ENCODE data around the gene GARIN5B. TPM values are rescaled to one million over a fixed set of nuclear protein-coding genes. Genes with fewer than 3 reads are reported as not detected.

GARIN5B gene
- total and polyA plus RNA-seq, 2 of the 13 experiments (the other 11 are each of a cell fraction or from before 2014, with no cell fraction given), result not detected

- ATAC-seq (no peak), FAIRE-seq (no peak), DNase-seq (ENCODE audit: low spot score) (no peak)
- CTCF ChIA-PET (ENCODE audit: low intra/inter-chr PET ratio, low total read pairs), result no interaction called here
- Histone ChIP-seq H4K20me1 (ENCODE audit: insufficient read depth, low read length) (peaks cover 3% of the 10 kb centered on the region; the same call in 1 of the 2 replicates), H2AFZ (ENCODE audit: low read length) (no peak overlapping the region), H3K9me3 (ENCODE audit: low read length) (no peaks in the 10 kb centered on the region), H3K79me2 (ENCODE audit: insufficient read depth, low read length) (peaks cover 2% of the 10 kb centered on the region), H3K4me3 (replicated peaks in 1 of 3; ENCODE audit: insufficient read depth in 1 of 3, low read depth in 2 of 3, low read length in 3 of 3) (no peak overlapping the region), H3K4me2 (ENCODE audit: low read depth, low read length) (no peak overlapping the region), H3K27ac (ENCODE audit: extremely low read length, insufficient read depth, low read length) (no peak overlapping the region), H3K27me3 (ENCODE audit: control insufficient read depth in 1 of 2, insufficient read depth in 2 of 2, low read length in 2 of 2) (no peaks in the 10 kb centered on the region; a peak in 2 of 5 replicates), H3K36me3 (replicated peaks in 1 of 2; ENCODE audit: control insufficient read depth in 1 of 2, insufficient read depth in 2 of 2, low read length in 2 of 2) (peaks cover 2 to 7% of the 10 kb centered on the region in 2 experiments; a peak in 3 of 5 replicates), H3K4me1 (ENCODE audit: insufficient read depth, low read length) (peaks cover 12% of the 10 kb centered on the region), H3K9ac (ENCODE audit: insufficient read depth, low read depth, low read length) (no peak overlapping the region)
- BruUV-seq (replicated peaks), result no TSS peak
- WGBS (ENCODE audit: low lambda C conversion rate), result 91% methylated on average over 21 of the region's 22 CpGs
- in situ Hi-C loops (cut with HindIII; ENCODE audit: extremely low pct_ligation_motif_present, low pct_unique_long_range_greater_than_20kb) (no loop called here), intact Hi-C loops (cut with micrococcal nuclease; ENCODE audit: unreplicated experiment) (no loop called here)
- POLR2A ChIA-PET, result no interaction called here
- TF ChIP-seq ASH2L (IDR thresholded peaks at IDR 0.05; ENCODE audit: insufficient read length, low read depth, low read length), result no peak
- TF ChIP-seq DZIP1 (CRISPR knock-in tag; IDR thresholded peaks at IDR 0.05), result no peak
- 0 out of 2 replicates have a peak, but pooled peaks have one; percentile 17 for TF ChIP-seq RBFOX2 (IDR thresholded peaks at IDR 0.05; ENCODE audit: low read depth, low read length)
Measured at GRCh38 chr19:55345101-55345817, 17.8 kb downstream of the GARIN5B start.

- POLR2A ChIA-PET, result no interaction called here
- Histone ChIP-seq H4K20me1 (ENCODE audit: insufficient read depth, low read length) (peaks cover 3% of the 10 kb centered on the region; the same call in 1 of the 2 replicates), H3K79me2 (ENCODE audit: insufficient read depth, low read length) (peaks cover 5% of the 10 kb centered on the region), H3K27me3 (ENCODE audit: control insufficient read depth in 1 of 2, insufficient read depth in 2 of 2, low read length in 2 of 2) (no peaks in the 10 kb centered on the region; a peak in 2 of 5 replicates), H2AFZ (ENCODE audit: low read length) (no peak overlapping the region), H3K9ac (ENCODE audit: insufficient read depth, low read depth, low read length) (no peak overlapping the region), H3K36me3 (replicated peaks in 1 of 2; ENCODE audit: control insufficient read depth in 1 of 2, insufficient read depth in 2 of 2, low read length in 2 of 2) (peaks cover 2 to 7% of the 10 kb centered on the region in 2 experiments; a peak in 3 of 5 replicates), H3K4me3 (replicated peaks in 1 of 3; ENCODE audit: insufficient read depth in 1 of 3, low read depth in 2 of 3, low read length in 3 of 3) (no peak overlapping the region), H3K27ac (ENCODE audit: extremely low read length, insufficient read depth, low read length) (no peak overlapping the region), H3K4me2 (ENCODE audit: low read depth, low read length) (no peak overlapping the region), H3K4me1 (ENCODE audit: insufficient read depth, low read length) (peaks cover 12% of the 10 kb centered on the region), H3K9me3 (ENCODE audit: low read length) (no peaks in the 10 kb centered on the region)
- FAIRE-seq (no peak), ATAC-seq (no peak), DNase-seq (ENCODE audit: low spot score) (no peak)
- TF ChIP-seq ZNF574 (CRISPR knock-in tag; IDR thresholded peaks at IDR 0.05) (no peak), HDAC1 (CRISPR knock-in tag; IDR thresholded peaks at IDR 0.05) (no peak), SNAI1 (CRISPR knock-in tag; IDR thresholded peaks at IDR 0.05; ENCODE audit: borderline replicate concordance) (no peak), MIER3 (CRISPR knock-in tag; IDR thresholded peaks at IDR 0.05; ENCODE audit: borderline replicate concordance) (no peak)
- 95% methylated on average over 3 of the region's 9 CpGs for WGBS (ENCODE audit: low lambda C conversion rate)
- intact Hi-C loops (cut with micrococcal nuclease; ENCODE audit: unreplicated experiment), result no loop called here
- CTCF ChIA-PET (ENCODE audit: low intra/inter-chr PET ratio, low total read pairs), result no interaction called here
- no TSS peak for BruUV-seq (replicated peaks)
- in situ Hi-C loops (cut with HindIII; ENCODE audit: extremely low pct_ligation_motif_present, low pct_unique_long_range_greater_than_20kb), result no loop called here
Measured at GRCh38 chr19:55344444-55344843, 18.6 kb downstream of the GARIN5B start.
